ENCODE results near the gene NPNT. TPM values are rescaled to one million over a fixed set of nuclear protein-coding genes. Genes with fewer than 3 reads are reported as not detected.

Gene NPNT
- total RNA-seq, 1 donor from 2014 or later = 53.9 TPM

DNA sequence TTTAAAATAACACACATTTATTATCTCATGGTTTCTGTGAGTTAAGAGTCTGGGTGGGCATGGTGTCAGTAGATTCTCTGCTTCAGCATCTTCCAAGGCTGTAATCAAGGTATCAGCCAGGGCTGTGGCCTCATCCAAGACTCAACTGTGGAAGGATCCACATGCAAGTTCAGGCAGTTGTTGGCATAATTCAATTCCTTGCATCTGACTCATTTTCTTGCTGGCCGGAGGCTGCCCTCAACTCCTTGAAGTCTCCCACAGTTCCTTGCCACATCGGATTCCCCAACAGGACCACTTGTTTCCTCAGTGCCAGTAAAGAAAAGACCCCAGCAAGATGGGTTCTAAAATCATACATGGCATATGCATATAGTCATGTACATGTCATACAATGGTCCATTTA lies 93.4 kb downstream of the NPNT start:
- no peaks in the 10 kb centered on the region for H3K36me3 Mint-ChIP-seq
- no peaks in the 10 kb centered on the region for H3K27me3 Mint-ChIP-seq (ENCODE audit: low read depth)
- peaks cover 11% of the 10 kb centered on the region for H3K9me3 Mint-ChIP-seq
- TF ChIP-seq, protein P1, sequence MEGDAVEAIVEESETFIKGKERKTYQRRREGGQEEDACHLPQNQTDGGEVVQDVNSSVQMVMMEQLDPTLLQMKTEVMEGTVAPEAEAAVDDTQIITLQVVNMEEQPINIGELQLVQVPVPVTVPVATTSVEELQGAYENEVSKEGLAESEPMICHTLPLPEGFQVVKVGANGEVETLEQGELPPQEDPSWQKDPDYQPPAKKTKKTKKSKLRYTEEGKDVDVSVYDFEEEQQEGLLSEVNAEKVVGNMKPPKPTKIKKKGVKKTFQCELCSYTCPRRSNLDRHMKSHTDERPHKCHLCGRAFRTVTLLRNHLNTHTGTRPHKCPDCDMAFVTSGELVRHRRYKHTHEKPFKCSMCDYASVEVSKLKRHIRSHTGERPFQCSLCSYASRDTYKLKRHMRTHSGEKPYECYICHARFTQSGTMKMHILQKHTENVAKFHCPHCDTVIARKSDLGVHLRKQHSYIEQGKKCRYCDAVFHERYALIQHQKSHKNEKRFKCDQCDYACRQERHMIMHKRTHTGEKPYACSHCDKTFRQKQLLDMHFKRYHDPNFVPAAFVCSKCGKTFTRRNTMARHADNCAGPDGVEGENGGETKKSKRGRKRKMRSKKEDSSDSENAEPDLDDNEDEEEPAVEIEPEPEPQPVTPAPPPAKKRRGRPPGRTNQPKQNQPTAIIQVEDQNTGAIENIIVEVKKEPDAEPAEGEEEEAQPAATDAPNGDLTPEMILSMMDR (IDR thresholded peaks at IDR 0.05; ENCODE audit: unreplicated experiment) = no peak
- no peak overlapping the region for H3K4me3 Mint-ChIP-seq
- H3K27ac Mint-ChIP-seq = no peak overlapping the region
- DNase-seq (ENCODE audit: low spot score in 2 of 2, unreplicated experiment in 2 of 2) = no peak
- no peaks in the 10 kb centered on the region for H3K4me1 Mint-ChIP-seq

DNA sequence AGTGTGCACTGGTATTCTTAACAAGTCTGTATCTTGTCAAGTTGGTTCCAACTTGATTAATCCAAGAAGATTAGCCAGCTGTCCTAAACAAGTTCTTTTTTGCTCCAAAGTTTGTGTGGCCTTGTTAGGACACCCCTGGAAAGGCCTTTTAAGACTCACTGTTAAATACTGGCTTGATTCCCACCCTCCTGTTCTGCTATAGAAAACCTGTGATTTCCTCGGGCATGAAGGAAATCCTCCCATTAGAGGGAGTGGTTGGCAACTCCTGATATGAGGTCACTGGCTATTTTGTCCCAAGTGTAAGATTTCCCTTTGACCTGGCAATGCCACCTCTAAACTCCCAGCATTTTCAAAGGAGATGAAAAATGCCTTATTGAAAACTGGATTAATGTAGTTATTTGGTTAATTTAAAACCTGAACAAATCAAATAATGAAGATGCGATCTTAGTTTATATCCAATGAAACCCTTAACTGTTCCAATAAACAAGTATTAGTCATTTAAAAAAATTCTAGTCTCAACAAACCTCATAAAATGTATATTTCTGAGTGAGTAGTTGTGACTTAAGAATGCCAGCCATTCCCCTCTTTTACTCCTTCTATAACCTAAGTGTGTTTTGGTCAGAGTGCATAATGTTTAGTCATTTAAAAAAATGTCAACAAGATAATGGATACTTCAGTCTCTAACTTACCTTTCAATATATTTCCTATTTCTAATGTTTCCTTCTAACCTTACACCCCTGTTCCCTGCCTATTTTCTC lies 94.4 kb downstream of the NPNT start:
- H3K36me3 Mint-ChIP-seq = no peaks in the 10 kb centered on the region
- H3K27me3 Mint-ChIP-seq (ENCODE audit: low read depth) = no peaks in the 10 kb centered on the region
- TF ChIP-seq, protein P1 (IDR thresholded peaks at IDR 0.05; ENCODE audit: unreplicated experiment) = no peak
- peaks cover 5% of the 10 kb centered on the region for H3K9me3 Mint-ChIP-seq
- H3K4me1 Mint-ChIP-seq = no peaks in the 10 kb centered on the region
- no peak overlapping the region for H3K27ac Mint-ChIP-seq
- H3K4me3 Mint-ChIP-seq = no peak overlapping the region
- no peak for DNase-seq (ENCODE audit: low spot score in 2 of 2, unreplicated experiment in 2 of 2)

DNA sequence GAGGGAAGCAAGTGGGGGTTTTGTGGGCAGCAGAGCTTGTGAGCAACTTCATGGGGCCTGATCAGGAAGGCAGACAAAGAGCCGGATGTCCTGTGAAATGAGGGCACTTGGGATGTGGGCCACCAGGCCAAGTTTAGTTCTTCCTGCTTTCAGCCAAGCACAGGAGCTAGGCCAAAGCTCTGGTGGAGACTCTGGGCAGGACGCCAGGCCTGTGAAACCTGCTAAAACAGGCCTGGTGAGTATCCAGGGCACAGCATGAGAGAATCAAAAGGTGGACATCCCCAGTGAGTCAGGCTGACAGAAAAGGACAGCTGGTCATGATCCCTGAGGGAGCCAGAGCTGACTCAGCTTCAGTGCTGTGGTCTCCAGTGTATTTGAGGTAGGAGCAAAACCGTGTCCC lies 95.7 kb downstream of the NPNT start:
- no peak for DNase-seq (ENCODE audit: low spot score in 2 of 2, unreplicated experiment in 2 of 2)
- Mint-ChIP-seq H3K27me3 (ENCODE audit: low read depth) (no peaks in the 10 kb centered on the region), H3K27ac (no peak overlapping the region), H3K9me3 (peaks cover 5% of the 10 kb centered on the region), H3K4me1 (no peaks in the 10 kb centered on the region), H3K36me3 (no peaks in the 10 kb centered on the region), H3K4me3 (no peak overlapping the region)
- TF ChIP-seq, protein P1 (IDR thresholded peaks at IDR 0.05; ENCODE audit: unreplicated experiment) = no peak

DNA sequence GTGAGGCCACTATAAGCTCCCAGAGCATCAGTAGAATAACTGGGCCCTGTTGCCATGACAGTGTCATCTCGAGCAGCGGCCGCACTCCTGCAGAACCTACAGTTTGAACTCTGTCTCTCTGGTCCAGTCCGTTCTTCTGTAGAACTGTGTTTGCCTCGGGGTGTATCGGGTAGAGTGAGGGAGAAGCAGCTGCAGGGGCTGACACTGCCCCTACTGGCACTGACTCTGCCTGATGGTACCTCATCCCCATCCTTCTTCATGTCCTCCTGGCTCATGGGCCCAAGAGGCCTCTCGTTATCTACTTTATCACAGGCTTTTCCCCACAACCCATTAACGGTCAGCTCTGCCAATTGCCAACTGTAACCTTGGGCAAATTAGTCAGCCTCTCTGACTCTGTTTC lies 96.5 kb downstream of the NPNT start:
- TF ChIP-seq, protein P1 (IDR thresholded peaks at IDR 0.05; ENCODE audit: unreplicated experiment) = no peak
- Mint-ChIP-seq H3K9me3 (peaks cover 5% of the 10 kb centered on the region), H3K4me1 (no peaks in the 10 kb centered on the region), H3K4me3 (no peak overlapping the region), H3K27me3 (ENCODE audit: low read depth) (no peaks in the 10 kb centered on the region), H3K36me3 (no peaks in the 10 kb centered on the region), H3K27ac (no peak overlapping the region)
- DNase-seq (ENCODE audit: low spot score in 2 of 2, unreplicated experiment in 2 of 2) = no peak

DNA sequence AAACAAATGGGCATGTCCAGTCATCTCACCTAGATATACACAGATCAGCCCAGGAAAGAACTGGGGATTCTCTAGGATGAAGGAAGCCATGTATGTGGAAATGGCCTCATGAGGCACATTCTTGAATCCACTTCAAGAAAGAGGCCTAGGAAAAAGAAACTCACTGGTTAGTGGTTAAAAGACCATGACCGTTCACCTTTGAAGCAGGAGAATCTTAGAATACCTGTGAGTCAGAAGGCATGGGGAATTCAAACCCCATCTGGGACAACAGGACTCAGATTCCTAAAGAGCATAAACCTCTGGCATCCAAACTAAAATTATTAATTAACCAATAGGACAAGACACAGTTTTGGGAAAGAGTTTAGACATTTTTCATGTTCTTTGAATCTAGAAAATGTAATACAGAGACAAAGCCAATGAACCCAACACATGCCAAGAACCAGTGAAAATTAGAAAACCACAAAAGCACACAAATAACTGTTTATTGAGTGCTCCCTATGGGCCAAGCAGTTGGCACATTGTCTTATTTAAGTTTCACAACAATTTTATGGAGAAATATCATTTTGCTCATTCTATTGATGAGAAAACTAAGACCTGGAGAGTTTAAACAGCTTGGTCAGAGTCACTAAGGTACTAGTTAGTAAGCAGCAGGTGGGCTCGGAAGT lies 97.5 kb downstream of the NPNT start:
- no peak overlapping the region for H3K27ac Mint-ChIP-seq
- H3K4me1 Mint-ChIP-seq = peaks cover 2% of the 10 kb centered on the region
- H3K27me3 Mint-ChIP-seq (ENCODE audit: low read depth) = no peaks in the 10 kb centered on the region
- DNase-seq (ENCODE audit: low spot score in 2 of 2, unreplicated experiment in 2 of 2) = no peak
- H3K36me3 Mint-ChIP-seq = no peaks in the 10 kb centered on the region
- no peak overlapping the region for H3K4me3 Mint-ChIP-seq
- H3K9me3 Mint-ChIP-seq = peaks cover 5% of the 10 kb centered on the region
- TF ChIP-seq, protein P1 (IDR thresholded peaks at IDR 0.05; ENCODE audit: unreplicated experiment) = no peak
